Activated CD8-positive, alpha-beta memory T cell treated with anti-CD3 and anti-CD28 coated beads, Interleukin-2, amount 50 U/mL, for 1 hour (primary cell): ENCODE data around the gene GPR25.

Source experiments
- DNase-seq: peaks from one replicate; pipeline ENCODE4 v3.0.0-alpha.2; 2020; ENCODE audit errors: extremely low read depth

The GPR25 gene

GRCh38 chr1:200894712-200895442, 22.1 kb downstream of the GPR25 start, which contains the start of gene INAVA:
Gene INAVA, plus strand, starts transcription at chr1:200894900. Its CDS starts 3,501 bp downstream, at chr1:200898401.
- DNase-seq: no peak

- DNase-seq: no peak
Measured at GRCh38 chr1:200895443-200895789, 22.6 kb downstream of the GPR25 start.

- no peak for DNase-seq
Measured at GRCh38 chr1:200895801-200896530, 23.2 kb downstream of the GPR25 start.

- no peak for DNase-seq
Measured at GRCh38 chr1:200896531-200897196, 23.9 kb downstream of the GPR25 start.

- no peak for DNase-seq
Measured at GRCh38 chr1:200897259-200897658, 24.5 kb downstream of the GPR25 start.

GRCh38 chr1:200899015-200899386, 26.2 kb downstream of the GPR25 start:
- no peak for DNase-seq

GRCh38 chr1:200899451-200899915, 26.7 kb downstream of the GPR25 start:
- no peak for DNase-seq

- no peak for DNase-seq
Measured at GRCh38 chr1:200899954-200900867, 27.4 kb downstream of the GPR25 start.

GRCh38 chr1:200900877-200901276, 28.1 kb downstream of the GPR25 start:
- DNase-seq: no peak

- no peak for DNase-seq
Measured at GRCh38 chr1:200901350-200901749, 28.6 kb downstream of the GPR25 start.

GRCh38 chr1:200901796-200902444, 29.1 kb downstream of the GPR25 start:
- DNase-seq: no peak

- DNase-seq: no peak
Measured at GRCh38 chr1:200903793-200904192, 31.0 kb downstream of the GPR25 start.

- no peak for DNase-seq
Measured at GRCh38 chr1:200904772-200905171, 32.0 kb downstream of the GPR25 start.

- no peak for DNase-seq
Measured at GRCh38 chr1:200905411-200906052, 32.8 kb downstream of the GPR25 start.

- DNase-seq: no peak
Measured at GRCh38 chr1:200906491-200906890, 33.7 kb downstream of the GPR25 start.

- DNase-seq: no peak
Measured at GRCh38 chr1:200907611-200908097, 34.9 kb downstream of the GPR25 start.

- DNase-seq: no peak
Measured at GRCh38 chr1:200908191-200908868, 35.5 kb downstream of the GPR25 start.

GRCh38 chr1:200909071-200909470, 36.3 kb downstream of the GPR25 start:
- DNase-seq: no peak

- DNase-seq: no peak
Measured at GRCh38 chr1:200909757-200910239, 37.0 kb downstream of the GPR25 start.

- DNase-seq: no peak
Measured at GRCh38 chr1:200911361-200911760, 38.6 kb downstream of the GPR25 start.
